ENCODE data around the gene PRKRIP1. TPM values are rescaled to one million over a fixed set of nuclear protein-coding genes. Genes with fewer than 3 reads are reported as not detected.
"Not testable (repeated sequence)": the region's sequence is repeated elsewhere in the genome, so short reads cannot be mapped to it uniquely, and the experiment has no call there.

Gene PRKRIP1
- polyA plus RNA-seq, 6 donors from 2014 or later = 13.1 to 28.6 (median 17.4) TPM

GRCh38 chr7:102389810-102390209 is 6.4 kb upstream of the PRKRIP1 start:
- peak overlapping the region in 2 of 6 donors; percentile 61 to 65 for H3K27ac Mint-ChIP-seq
- peaks cover 0 to 9% (median 9%) of the 10 kb centered on the region in 3 donors for H3K4me1 Mint-ChIP-seq
- H3K9me3 Mint-ChIP-seq = no peaks in the 10 kb centered on the region
- H3K27me3 Mint-ChIP-seq = no peaks in the 10 kb centered on the region
- no peaks in the 10 kb centered on the region for H3K36me3 Mint-ChIP-seq
- DNase-seq (no peak), ATAC-seq (ENCODE audit: low read depth in 2 of 2) (no peak)
- H3K4me3 Mint-ChIP-seq = no peak overlapping the region

- Mint-ChIP-seq H3K9me3 (no peaks in the 10 kb centered on the region), H3K36me3 (no peaks in the 10 kb centered on the region), H3K4me3 (no peak overlapping the region), H3K27me3 (no peaks in the 10 kb centered on the region), H3K27ac (peak overlapping the region in 2 of 6 donors; percentile 18 to 42), H3K4me1 (peaks cover 3 to 19% (median 14%) of the 10 kb centered on the region in 3 donors)
- ATAC-seq (ENCODE audit: low read depth in 2 of 2) = peak; percentile 64 to 76
- DNase-seq = peak; percentile 65
Observed at GRCh38 chr7:102390697-102391484, 5.3 kb upstream of the PRKRIP1 start.

- Mint-ChIP-seq H3K27ac (peak overlapping the region in 2 of 6 donors; percentile 90 to 93), H3K9me3 (no peaks in the 10 kb centered on the region), H3K4me3 (peak overlapping the region in 1 of 8 donors; percentile 9), H3K36me3 (no peaks in the 10 kb centered on the region), H3K4me1 (peaks cover 8 to 34% (median 27%) of the 10 kb centered on the region in 3 donors), H3K27me3 (no peaks in the 10 kb centered on the region)
- no peak for ATAC-seq (ENCODE audit: low read depth in 2 of 2)
- no peak for DNase-seq
Observed at GRCh38 chr7:102392330-102392729, 3.8 kb upstream of the PRKRIP1 start.

GRCh38 chr7:102393467-102393866 is 2.7 kb upstream of the PRKRIP1 start:
- H3K27me3 Mint-ChIP-seq = no peaks in the 10 kb centered on the region
- no peak overlapping the region for H3K4me3 Mint-ChIP-seq
- peak overlapping the region in 1 of 6 donors; percentile 62 for H3K27ac Mint-ChIP-seq
- no peak for DNase-seq
- no peaks in the 10 kb centered on the region for H3K36me3 Mint-ChIP-seq
- ATAC-seq (ENCODE audit: low read depth in 2 of 2) = no peak
- H3K9me3 Mint-ChIP-seq = no peaks in the 10 kb centered on the region
- H3K4me1 Mint-ChIP-seq = peaks cover 11 to 36% (median 31%) of the 10 kb centered on the region in 3 donors

GRCh38 chr7:102395592-102395872 is 631 bp upstream of the PRKRIP1 start:
- Mint-ChIP-seq H3K9me3 (no peaks in the 10 kb centered on the region), H3K4me1 (peaks cover 13 to 33% (median 27%) of the 10 kb centered on the region in 3 donors), H3K4me3 (peak overlapping the region; percentile 88 to 99 (median 97)), H3K27me3 (no peaks in the 10 kb centered on the region), H3K27ac (peak overlapping the region; percentile 97 to 99 (median 99)), H3K36me3 (peaks cover 0 to 4% of the 10 kb centered on the region in 2 donors)
- ATAC-seq (ENCODE audit: low read depth in 2 of 2) (no peak), DNase-seq (no peak)

GRCh38 chr7:102396710-102397019 is 502 bp downstream of the PRKRIP1 start:
- peak overlapping the region; percentile 97 to 99 (median 99) for H3K27ac Mint-ChIP-seq
- H3K36me3 Mint-ChIP-seq = peaks cover 0 to 8% of the 10 kb centered on the region in 2 donors
- H3K4me1 Mint-ChIP-seq = peaks cover 13 to 33% (median 27%) of the 10 kb centered on the region in 3 donors
- H3K4me3 Mint-ChIP-seq = peak overlapping the region; percentile 88 to 99 (median 97)
- no peaks in the 10 kb centered on the region for H3K27me3 Mint-ChIP-seq
- no peaks in the 10 kb centered on the region for H3K9me3 Mint-ChIP-seq
- DNase-seq = no peak
- no peak for ATAC-seq (ENCODE audit: low read depth in 2 of 2)

GRCh38 chr7:102398543-102398942 is 2.4 kb downstream of the PRKRIP1 start:
- peaks cover 13 to 33% (median 22%) of the 10 kb centered on the region in 3 donors for H3K4me1 Mint-ChIP-seq
- peak overlapping the region in 1 of 6 donors; percentile 42 for H3K27ac Mint-ChIP-seq
- H3K9me3 Mint-ChIP-seq = no peaks in the 10 kb centered on the region
- ATAC-seq (ENCODE audit: low read depth in 2 of 2) (no peak), DNase-seq (no peak)
- H3K27me3 Mint-ChIP-seq = no peaks in the 10 kb centered on the region
- peak overlapping the region in 2 of 8 donors; percentile 41 to 99 for H3K4me3 Mint-ChIP-seq
- H3K36me3 Mint-ChIP-seq = peaks cover 0 to 8% of the 10 kb centered on the region in 2 donors

- Mint-ChIP-seq H3K9me3 (no peaks in the 10 kb centered on the region), H3K36me3 (peaks cover 0 to 8% of the 10 kb centered on the region in 2 donors), H3K4me3 (peak overlapping the region in 1 of 8 donors; percentile 22), H3K27me3 (no peaks in the 10 kb centered on the region), H3K4me1 (peaks cover 17 to 37% (median 29%) of the 10 kb centered on the region in 3 donors), H3K27ac (peak overlapping the region in 3 of 6 donors; percentile 10 to 84 (median 22))
- DNase-seq (no peak), ATAC-seq (ENCODE audit: low read depth in 2 of 2) (no peak)
Observed at GRCh38 chr7:102400360-102400759, 4.2 kb downstream of the PRKRIP1 start.

GRCh38 chr7:102403563-102403962 is 7.4 kb downstream of the PRKRIP1 start:
- no peak for ATAC-seq (ENCODE audit: low read depth in 2 of 2)
- H3K36me3 Mint-ChIP-seq = peaks cover 0 to 14% of the 10 kb centered on the region in 2 donors
- H3K4me1 Mint-ChIP-seq = peaks cover 16 to 31% (median 22%) of the 10 kb centered on the region in 3 donors
- no peaks in the 10 kb centered on the region for H3K27me3 Mint-ChIP-seq
- no peaks in the 10 kb centered on the region for H3K9me3 Mint-ChIP-seq
- H3K27ac Mint-ChIP-seq = peak overlapping the region in 2 of 6 donors; percentile 33 to 69
- no peak for DNase-seq
- peak overlapping the region in 1 of 8 donors; percentile 56 for H3K4me3 Mint-ChIP-seq

- peak overlapping the region in 1 of 8 donors; percentile 42 for H3K4me3 Mint-ChIP-seq
- DNase-seq (peak; percentile 73), ATAC-seq (ENCODE audit: low read depth in 2 of 2) (peak; percentile 71 to 80)
- no peaks in the 10 kb centered on the region for H3K9me3 Mint-ChIP-seq
- H3K27me3 Mint-ChIP-seq = no peaks in the 10 kb centered on the region
- peaks cover 19 to 38% (median 29%) of the 10 kb centered on the region in 3 donors for H3K4me1 Mint-ChIP-seq
- peaks cover 0 to 16% of the 10 kb centered on the region in 2 donors for H3K36me3 Mint-ChIP-seq
- peak overlapping the region in 4 of 6 donors; percentile 14 to 87 (median 46) for H3K27ac Mint-ChIP-seq
Observed at GRCh38 chr7:102404005-102404861, 8.1 kb downstream of the PRKRIP1 start.

GRCh38 chr7:102404862-102405188 is 8.7 kb downstream of the PRKRIP1 start:
- H3K36me3 Mint-ChIP-seq = peaks cover 2 to 20% of the 10 kb centered on the region in 2 donors
- ATAC-seq (ENCODE audit: low read depth in 2 of 2) = not testable (repeated sequence)

GRCh38 chr7:102407910-102408309 is 11.7 kb downstream of the PRKRIP1 start:
- Mint-ChIP-seq H3K9me3 (peaks cover 0 to 4% (median 2%) of the 10 kb centered on the region in 7 donors), H3K36me3 (peaks cover 9 to 20% of the 10 kb centered on the region in 2 donors), H3K4me3 (peak overlapping the region in 7 of 8 donors; percentile 1 to 66 (median 19)), H3K27me3 (no peaks in the 10 kb centered on the region), H3K4me1 (peaks cover 23 to 67% (median 49%) of the 10 kb centered on the region in 3 donors), H3K27ac (peak overlapping the region; percentile 84 to 97 (median 95))
- no peak for DNase-seq
- ATAC-seq (ENCODE audit: low read depth in 2 of 2) = no peak

More at GRCh38 chr7:102404862-102405188, 8.7 kb downstream of the PRKRIP1 start:
- not testable (repeated sequence) for H3K9me3 Mint-ChIP-seq, DNase-seq, H3K4me3 Mint-ChIP-seq, H3K27me3 Mint-ChIP-seq
- H3K4me1 Mint-ChIP-seq = peaks cover 24 to 43% (median 35%) of the 10 kb centered on the region in 3 donors
- peak overlapping the region in 2 of 6 donors; percentile 28 to 75 for H3K27ac Mint-ChIP-seq

GRCh38 chr7:102408530-102408929 is 12.4 kb downstream of the PRKRIP1 start:
- peak; percentile 75 for DNase-seq
- Mint-ChIP-seq H3K4me3 (peak overlapping the region; percentile 1 to 66 (median 34)), H3K27ac (peak overlapping the region; percentile 84 to 97 (median 95)), H3K4me1 (peaks cover 23 to 69% (median 52%) of the 10 kb centered on the region in 3 donors), H3K36me3 (peaks cover 9 to 20% of the 10 kb centered on the region in 2 donors)
- H3K27me3 Mint-ChIP-seq, H3K9me3 Mint-ChIP-seq: not testable (repeated sequence)
- peak; percentile 79 to 86 for ATAC-seq (ENCODE audit: low read depth in 2 of 2)

Data from naive B cell (primary cell).